ENCODE measurements around the gene KCNMA1.
"Not testable (repeated sequence)": the region's sequence is repeated elsewhere in the genome, so short reads cannot be mapped to it uniquely, and the experiment has no call there.

KCNMA1 gene

DNA sequence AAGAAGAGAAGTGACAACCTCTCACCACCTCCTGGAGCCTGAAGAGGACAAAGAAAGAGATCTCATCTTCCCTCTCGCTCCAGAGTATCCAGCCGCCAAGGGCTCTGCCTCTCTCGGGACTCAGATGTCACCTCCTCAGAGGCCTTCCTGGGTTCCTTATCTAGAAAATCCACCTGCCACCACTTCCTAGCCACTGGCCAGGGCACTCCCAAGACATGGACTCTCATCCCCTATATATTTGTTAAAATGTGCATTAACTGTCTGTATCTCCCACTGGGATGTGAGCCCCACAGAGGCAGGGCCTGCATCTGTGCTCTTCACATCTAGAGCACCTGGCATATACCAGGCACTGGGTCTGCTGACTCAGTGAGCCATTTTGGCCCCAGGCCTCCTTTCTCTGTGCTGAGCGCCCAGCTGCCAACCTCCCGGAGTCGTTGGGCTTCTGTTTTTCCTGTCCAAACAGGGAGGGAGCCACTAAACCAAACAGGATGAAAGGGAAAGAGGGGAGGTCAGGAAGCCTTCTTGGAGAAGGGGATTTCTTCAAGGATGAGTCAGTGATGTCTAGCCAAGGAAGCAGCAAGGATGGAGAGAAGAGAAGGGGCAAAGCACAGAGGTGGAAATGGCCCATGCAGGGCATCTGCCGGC lies 58.9 kb downstream of the KCNMA1 start:
- no peak for DNase-seq

DNA sequence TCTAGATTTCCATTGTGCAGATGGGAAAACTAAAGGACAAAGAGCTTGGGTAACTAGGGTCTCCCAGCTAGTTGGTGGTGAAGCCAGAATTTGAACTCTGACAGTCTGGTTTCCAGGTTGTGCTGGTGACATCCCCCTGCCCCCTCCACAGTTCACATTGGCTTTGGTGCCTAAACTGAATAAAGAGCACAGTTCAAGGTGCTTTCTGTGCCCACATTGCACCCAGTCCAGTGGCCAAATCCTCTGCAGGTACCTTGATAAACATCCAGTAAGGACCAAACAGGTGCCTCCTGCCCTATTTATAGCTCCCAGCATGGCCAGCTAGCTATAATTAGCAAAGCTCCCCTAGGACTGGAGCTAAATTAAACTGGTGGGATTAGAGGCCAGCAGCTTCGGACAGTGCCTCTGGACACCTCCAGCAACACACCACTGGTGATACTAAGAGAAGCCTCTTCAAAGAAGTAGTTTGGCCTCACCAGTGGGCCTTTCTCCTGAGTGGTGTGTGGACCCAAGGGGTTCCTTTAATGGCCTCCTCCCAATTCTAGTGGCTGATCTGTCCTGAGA lies 59.9 kb downstream of the KCNMA1 start:
- DNase-seq: no peak

DNA sequence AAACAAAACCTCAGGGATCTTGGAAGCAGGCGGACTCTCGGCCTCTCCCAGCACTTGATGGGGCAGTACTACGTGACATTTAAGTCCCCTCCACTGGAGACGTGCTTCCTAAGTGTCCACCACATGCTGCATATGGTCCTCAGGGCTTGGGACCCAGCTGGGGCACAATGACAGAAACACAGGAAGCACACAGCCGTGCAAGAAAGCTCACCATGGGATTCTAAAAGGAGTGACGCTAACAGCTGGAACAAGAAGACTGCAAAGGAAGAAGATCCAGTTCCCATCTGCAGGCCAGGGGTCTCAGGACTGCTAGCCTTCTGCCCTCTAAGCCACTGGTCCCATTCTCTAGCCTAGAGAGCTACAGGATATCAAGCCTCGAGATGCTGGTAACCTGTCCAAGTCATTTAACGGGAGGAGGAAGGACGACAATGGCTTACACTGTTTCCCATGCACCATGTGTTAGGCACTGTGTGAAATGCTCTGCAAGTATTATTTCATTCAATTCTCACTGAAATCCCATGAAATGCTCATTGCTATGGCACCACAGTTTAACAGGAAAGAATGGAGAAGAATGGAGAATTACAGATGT lies 61.1 kb downstream of the KCNMA1 start:
- DNase-seq: no peak

DNA sequence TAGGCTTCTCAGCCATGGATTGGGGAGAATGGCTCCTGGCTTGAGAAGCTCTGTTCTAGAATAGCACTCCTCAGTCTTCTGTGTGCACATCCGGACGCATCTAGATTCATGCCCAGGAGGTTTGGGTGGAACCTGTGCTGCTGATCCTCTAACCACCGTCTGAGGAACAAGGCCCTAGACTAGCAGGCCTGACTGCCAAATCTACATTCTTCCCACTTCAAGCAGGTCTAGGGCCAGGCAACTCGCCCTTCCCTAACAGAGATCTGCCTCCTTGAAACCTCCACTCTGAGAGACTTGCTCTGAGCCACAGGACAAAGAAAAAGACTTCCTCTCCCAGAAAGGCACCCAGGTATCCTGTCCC lies 61.6 kb downstream of the KCNMA1 start:
- no peak for DNase-seq

DNA sequence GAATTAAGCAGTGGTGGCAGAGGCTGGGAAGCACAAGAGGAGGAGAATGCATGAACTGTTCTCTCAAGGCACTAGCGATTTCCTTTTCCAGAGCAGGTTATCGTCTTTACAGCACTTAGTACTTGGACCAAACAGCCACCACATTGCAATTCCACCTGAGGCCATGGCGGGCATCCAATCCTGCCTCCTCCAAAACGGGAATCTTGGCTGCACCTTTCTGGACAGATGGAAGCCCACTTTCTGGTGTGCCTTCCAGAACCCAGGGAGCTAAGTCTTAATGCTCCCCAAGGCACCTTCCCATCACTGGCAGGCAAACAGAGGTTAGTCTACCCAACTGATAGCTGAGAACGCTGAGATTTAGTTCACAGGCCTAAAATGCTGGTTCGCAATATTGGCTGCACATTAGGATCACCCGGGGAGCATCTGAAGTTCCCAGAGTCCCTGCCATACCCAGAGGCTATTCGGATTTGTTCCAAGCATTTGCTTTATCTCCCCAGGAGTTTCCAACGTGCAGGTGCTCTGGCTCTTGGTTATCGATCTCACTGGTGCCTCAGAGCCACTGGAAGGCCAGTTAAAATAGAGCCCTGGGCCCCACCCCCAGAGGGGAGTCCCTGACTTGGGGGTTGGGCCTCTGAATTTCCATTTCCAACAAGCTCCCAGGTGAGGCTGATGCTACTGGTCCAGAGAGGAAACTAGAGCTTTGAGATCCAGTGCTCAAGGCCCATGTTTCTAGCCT lies 62.2 kb downstream of the KCNMA1 start:
- no peak for DNase-seq

DNA sequence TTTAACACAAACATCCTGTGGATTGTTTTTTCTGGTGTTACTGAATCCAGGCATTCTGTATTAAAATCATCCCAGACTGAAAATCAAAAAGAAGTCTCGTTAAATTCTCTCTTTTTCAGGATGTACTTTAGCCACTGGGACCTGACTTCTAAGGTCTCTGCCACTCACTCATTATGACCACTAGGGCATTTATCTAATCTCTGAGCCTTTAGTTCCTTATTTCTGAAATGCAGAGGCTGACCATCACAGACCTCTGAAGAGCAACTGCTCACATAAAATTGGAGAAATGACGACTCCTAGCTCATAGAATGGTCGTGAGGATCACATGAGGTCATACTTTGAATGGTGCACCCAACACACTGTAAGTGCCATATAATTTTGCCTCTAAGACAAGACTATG lies 63.2 kb downstream of the KCNMA1 start:
- DNase-seq: no peak

DNA sequence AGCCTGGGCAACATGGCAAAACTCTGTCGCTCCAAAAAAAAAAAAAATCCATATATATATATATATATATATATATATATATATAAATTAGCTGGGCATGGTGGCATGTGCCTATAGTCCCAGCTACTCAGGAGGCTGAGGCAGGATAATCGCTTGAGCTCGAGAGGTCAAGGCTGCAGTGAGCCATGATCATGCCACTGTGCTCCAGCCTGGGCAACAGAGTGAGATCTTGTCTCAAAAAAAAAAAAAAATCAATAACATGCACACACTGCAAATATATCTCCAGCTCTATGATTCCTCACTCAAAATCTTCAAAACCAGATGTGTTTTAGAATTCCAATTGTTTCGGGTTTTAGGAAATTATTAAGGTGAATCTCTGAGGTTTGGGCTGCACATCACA lies 65.1 kb downstream of the KCNMA1 start:
- not testable (repeated sequence) for DNase-seq

DNA sequence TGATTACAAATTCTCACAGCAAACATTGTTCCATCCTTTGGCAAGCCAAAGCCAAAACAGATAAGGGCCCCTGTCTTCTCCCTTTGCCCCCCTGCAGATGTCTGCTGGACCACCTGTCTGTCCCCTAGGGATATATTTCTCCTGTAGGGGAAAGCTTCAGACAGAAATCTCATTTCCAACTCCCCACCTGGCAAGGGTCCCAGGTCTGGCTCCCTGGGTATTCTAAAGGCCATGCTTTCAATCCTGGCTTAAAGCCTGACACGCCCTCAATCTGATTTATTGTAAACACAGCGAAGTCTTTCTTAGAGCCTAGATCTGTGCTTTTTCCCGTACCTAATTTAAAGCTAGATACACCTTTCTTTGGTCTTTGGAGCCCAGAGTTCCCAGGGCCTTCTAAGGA lies 66.1 kb downstream of the KCNMA1 start:
- DNase-seq: no peak

DNA sequence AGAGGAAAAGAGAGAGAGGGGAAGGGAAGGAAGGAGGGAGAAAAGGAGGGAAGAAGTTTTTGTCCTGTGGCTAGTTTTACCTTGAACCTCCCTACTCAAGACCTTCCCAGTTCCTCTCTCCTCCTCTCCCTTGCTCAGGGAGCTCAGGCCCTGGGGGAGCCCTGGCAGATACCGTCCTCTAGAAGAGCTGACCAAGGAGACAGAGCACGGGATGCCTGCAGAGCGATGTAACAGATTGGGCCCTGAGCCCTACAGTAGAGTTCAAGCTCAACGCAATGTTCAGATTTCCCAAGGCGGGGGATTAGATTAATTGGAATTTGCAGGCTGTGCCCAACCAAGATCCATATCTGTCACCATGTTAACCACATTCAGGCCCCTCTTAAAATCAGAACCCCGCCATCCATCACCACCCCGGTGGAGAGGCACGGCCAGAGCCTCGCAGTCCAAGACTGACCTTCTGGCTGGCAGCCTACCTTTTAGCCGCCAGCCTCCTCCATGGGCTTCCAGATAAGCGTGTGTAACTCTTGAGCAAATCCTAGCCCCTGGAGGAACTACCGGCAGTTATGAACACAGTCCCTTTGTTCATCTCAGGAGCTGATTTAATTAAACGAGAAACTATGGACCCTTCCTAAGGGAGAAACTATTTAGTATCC lies 70.6 kb downstream of the KCNMA1 start:
- DNase-seq: no peak

DNA sequence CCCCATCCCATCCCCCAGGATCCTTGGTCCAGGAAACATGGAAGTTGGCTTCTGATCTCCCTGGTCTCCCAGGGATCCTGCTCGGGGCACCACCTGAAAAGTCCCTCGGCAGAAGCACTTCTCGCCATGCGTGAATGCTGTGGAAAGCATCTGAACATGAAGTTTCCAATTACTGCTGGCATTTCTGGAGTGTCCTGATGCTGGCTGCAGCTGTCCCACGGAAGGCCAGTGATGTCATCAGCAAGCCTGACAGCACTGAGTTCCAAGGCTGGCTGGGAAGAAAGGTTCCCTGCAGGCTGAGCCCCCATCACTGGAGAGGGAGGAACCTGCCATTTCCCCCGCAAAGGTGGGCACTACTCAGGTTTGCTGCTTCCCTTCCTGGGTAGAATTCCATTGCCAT lies 71.4 kb downstream of the KCNMA1 start:
- DNase-seq: no peak

DNA sequence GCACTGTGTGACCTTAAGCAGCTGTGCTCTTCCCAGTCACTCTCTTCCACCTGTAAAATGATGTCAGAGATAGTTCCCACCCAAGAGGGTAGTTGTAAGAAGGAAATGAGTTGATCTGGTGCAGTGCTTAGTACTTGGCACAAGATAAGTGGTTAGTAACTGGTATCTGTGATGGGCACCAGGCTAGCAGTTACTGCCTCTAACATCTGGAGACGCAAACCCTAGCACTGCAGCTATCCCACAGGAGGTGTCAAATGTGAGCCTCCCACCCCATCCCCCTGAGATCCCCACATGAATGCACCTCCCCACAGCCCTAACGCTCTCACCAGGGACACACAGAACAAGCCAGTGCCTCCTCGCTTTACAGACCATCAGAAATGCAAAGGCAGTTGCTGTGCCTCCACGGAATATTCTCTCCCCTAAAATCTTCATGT lies 72.0 kb downstream of the KCNMA1 start:
- no peak for DNase-seq

DNA sequence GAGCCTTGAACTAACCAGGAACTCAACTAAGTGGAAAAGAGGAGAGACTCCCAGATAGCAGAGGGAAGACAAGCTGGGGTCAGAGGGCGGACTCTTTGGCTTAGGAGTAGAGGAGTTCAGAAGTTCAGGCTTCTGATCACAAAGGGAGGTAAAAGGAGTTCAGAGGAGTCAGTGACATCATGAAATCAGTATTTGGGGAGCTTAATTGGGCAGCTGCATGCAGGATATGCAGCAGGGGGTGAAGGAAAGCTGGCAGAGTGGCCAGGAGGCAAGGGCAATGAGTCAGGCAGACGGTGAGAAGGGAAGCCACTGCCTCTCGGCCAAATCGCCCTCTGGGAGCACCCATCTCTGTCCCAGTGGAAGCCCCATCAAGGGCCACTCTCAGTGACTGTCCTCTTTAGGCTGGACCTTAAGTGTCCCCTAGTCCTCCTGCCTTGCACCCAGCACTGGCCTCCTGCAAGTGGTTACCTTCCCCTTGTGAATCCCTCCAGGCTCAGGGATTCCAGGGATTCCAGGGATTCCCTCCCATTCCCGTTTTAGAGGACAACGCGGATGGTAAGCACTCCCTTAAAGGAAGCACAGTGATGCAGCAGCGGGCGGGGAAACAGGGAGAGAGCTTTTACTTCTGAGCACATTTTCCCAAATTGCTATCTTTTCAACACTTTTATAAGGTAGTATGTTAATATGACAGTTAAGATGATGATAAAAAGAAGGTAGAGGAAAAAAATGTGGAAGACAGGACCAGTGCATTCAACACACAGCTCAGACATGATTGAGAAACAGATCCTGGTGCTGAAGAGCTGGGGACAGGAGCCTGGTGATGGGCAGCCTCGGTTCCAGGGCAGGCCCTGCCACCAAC lies 72.6 kb downstream of the KCNMA1 start:
- no peak for DNase-seq

DNA sequence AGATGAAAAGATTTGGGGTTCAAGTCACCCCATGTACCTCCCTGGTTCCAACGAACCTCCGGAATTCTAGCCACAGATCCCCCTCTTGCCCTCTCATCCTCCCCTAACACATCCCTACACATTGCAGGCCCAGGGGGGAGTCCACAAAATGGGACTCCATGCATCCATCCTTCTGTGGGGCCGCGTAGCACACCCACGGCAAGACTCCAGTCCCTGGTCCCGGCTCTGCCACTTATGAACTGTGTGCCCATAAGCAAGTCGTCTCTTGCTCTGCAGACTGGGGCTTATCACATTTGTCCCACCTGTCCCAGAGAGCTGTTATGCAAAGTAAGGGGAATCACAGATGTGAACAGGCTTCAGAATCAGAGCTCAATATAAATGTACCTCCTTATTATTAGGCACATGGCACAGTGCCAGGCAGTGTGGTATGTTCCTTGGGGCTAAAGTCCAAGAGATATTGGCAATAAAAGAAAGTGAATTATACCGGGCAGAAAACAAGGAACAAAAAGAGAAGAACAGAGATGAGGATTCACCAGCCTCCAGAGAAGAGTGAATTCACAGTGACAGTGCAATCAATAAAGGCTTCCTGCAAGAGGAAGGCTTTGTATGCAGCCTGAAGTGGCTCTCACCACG lies 73.9 kb downstream of the KCNMA1 start:
- no peak for DNase-seq

DNA sequence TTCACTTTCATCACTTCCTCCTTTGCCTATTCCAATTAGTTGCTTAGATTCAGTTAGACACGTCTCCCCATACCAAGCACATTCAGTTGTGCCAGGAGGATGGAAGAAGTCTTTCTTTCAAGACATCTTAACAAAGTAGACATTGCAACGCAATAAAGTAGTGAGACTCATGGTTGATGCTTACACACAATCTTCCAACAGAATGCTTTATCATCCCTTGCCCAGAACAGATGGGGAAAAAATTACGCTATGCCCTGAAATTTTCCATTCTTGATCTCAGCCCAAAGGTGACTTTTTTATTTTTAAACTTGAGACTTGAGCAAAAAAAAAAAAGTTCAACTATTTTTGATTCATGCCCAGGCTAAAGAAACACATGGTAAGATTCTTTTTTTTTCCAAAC lies 74.9 kb downstream of the KCNMA1 start:
- no peak for DNase-seq

DNA sequence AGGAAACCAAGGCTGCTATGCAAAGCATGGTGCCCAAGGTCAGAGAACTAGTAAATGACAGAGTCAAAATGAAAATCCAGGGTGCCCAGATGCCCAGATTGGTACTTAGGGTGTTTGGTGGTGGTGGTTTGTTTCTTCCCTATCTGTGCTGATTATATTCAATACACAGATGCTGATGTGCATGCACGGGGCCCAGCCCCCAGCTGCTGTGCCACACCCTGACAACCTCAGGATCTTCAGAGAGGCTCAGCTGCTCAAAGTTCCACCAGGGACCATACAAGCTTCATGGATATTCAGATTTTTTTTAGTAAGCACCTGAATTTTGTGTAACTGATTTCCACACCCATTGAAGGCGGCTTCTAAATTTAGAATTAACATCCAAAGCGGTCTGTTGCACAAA lies 75.6 kb downstream of the KCNMA1 start:
- DNase-seq: no peak

DNA sequence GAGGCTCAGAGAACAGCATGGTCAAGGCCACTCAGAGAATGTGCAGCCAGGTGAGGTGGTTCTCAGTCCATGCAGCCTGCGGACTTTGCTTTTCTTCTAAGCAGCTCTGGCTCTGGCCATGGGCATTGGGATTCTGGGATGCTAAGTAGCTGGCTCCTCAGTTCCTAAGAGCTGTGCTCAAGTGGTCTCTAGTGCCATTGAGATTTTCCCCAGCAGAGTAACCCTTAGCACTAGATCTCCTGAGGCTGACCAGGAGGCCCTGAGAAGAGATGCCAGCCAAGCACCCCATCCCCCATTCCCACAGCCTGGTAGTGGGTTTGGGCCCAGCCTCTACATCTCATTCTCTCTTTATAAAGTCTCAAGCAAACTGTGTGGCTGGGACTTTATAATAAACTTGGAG lies 77.1 kb downstream of the KCNMA1 start:
- no peak for DNase-seq

DNA sequence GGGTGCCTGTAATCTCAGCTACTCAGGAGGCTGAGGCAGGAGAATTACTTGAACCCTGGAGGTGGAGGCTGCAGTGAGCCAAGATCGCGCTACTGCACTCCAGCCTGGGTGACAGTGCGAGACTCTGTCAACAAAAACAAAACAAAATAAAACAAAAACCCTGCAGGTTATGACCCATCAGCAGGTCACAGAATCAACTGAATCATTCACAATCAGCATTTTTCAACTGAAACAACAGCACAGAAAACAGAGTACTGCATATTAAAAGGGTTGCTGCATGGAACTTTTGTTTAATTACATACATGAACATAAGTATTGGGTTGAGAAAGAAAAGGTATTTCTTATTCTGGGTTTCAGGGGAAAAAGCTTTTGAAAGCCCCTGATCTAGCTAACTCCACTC lies 77.6 kb downstream of the KCNMA1 start:
- DNase-seq: no peak

DNA sequence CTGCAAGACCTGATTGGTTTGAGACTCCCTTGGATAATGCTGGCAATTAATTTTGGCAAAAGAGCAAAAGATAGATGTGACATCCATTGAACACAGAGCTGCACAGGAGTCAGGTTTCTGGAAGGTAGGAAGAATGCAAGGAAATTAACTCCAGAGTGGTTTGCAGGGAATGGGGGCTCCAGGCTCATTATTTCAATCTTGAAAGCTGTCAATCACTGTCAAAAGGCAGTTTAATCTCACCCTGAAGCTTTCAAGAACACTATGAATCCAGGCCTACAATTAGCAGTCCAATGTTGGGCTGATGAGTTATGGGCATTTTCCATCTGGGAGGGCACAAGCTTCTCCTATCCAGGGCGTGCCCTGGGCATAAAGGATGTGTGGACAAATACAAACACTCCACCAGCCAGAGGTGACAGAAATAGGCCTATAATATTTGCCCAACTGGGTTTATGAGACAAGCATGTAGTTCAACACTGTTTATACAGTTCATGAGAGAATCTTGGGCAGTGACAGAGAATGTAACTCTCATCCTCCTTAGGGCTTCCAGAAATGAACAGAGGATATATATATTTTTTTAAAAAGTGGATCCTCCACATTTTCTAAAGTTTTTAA lies 80.5 kb downstream of the KCNMA1 start:
- no peak for DNase-seq

DNA sequence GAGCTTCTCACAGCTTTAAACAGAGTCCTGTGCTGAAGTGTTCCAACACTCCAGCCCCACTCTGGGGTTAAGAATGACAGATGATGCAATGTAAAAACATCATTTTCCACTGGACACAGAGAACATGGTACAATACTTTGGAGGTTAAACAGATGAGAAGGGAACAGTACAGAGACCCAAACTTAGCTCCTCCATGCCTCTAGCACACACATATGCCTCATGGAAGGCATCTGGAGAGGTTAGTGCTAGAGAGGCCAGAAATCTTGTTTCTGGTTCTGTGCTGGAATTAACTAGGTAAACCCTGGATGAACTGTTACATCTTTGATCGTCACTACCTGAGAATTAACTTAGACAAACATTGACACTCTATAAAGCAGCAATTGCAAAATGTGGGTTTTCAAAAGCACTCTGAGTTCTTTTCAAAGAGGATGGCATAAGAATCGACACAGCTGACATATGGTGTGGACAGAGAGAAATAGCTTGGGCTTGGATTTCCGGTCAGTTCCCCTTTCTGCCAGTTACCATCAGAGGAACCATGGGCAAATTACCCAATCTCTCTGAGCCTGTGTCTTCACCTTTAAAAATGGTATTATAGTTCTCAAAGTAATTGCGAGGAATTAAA lies 81.9 kb downstream of the KCNMA1 start:
- no peak for DNase-seq

DNA sequence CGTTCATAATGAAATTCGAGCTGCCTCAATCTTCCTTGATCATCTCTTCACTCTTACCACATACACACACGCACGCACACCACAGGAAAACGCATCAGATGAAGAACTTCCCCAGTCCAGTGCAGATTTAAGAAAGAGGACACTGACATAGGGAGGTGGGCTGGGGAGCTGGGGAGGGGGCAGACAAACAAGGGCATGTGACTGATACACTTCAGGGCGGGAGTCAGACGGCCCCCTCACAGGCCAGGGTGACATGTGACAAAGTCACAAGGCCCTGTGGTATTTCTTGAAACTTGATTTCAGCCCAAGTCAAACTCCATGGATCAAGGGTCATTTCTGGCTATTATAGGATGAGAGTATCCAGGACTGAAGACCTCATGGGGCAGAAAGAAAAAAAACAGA lies 82.6 kb downstream of the KCNMA1 start:
- no peak for DNase-seq

DNA sequence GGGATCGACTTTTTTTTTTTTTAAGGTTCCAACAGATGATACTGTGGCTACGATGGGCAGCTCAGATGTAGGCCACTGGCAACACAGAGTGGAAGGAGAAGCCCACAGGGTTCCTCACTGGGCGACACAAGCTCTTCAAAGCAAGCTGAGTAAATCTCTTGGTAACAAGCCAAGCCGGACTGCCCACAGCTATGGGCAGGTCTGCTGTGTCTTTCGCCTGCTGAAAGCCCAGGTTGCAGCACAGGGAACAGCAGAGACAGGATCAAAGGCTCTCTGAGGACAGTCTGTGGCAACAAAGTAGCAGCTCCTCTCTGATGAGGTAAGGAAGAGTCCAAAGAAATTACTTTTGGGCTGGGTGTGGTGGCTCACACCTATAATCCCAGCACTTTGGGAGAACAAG lies 83.6 kb downstream of the KCNMA1 start:
- no peak for DNase-seq
